Measurements from ENCODE around the gene ENOX1.
"Not testable (repeated sequence)": the region's sequence is repeated elsewhere in the genome, so short reads cannot be mapped to it uniquely, and the experiment has no call there.

The ENOX1 gene

DNA sequence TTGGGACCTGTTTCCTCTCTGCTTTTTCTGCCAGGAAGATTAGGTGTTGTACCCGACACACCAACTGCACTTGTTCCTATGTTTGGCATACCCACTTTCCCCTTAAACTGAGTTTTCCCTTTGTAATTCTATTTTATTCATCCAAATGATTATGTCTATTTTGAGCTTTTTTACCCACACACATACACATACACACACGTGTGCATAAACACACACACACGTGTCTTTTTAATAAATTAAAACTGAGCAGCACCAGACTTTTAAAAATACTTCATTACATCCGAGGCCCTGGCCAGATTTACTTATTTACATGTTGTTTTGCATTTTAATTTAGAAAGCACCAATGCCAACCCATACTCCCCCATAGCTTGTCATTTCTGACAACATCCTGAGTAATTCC lies 413.4 kb downstream of the ENOX1 start:
- DNase-seq: no peak

DNA sequence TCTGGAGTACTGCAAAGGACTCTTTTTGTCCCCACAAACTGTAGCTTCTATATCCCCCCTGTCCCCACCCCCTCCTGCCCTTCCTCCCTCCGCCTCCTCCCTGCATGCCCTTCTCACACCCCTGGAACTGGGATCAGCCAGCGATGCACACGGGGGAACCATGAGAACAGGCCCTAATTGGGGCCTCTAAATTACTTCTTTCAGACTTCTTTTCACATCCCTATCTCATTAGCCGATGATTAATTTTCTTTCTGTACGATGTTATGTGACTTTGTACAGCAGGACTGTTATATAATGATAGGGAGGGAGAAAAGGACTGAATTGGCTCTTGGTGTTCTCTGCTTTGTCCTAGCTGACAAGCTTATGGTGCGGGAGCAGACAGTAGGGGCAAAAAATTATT lies 415.9 kb downstream of the ENOX1 start:
- DNase-seq: no peak

DNA sequence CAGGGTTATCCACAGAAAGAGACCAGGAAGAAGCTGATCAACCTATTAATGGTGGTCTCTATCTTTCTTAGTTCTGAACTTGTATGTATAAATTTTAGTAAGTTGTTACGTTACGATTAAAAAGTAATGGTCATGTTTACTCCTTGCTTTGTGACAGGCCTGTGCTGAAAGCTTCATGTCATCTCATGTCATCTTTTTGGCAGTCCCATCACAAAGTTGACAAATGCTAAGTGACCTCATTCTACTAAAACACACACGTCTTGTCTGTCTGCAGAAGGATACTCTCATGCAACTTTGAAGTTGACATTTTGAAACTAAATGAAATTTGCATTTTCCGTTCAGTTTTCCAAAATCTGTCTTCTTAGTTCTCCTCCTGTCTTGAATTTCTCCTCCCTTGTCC lies 417.5 kb downstream of the ENOX1 start:
- no peak for DNase-seq

DNA sequence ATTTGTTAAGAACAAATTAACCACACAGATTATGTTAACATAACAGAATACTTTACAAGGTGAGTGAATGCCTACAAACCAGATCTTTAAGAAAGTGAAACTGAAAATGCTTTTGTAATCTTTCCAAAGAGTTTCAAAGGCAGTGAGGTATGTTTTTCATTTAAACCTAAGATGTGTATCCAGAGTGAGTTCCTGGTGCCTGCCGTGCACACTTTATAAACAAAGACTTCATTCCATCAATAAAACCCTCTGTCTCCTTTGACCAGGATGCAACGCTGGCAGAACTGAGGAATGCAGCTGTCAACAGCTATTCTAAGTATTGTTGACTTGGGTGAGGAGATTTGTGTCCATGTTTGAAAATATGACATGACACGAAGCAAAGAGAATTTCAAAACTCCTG lies 418.8 kb downstream of the ENOX1 start:
- DNase-seq: no peak

DNA sequence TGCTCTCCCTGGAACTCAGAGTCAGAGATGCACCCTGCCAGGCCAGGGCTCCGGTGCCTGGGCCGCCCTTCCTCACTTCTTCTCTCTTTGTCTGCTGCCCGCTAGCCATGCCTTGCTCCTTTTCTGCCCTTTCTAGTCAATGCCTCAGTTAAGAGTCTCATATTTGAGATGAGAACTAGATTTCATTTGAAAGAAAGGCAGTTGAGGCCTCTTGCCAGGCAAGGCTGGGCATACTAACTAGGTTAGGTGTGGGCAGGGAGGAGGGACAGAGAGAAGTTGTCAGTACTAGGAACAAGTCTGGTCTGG lies 421.8 kb downstream of the ENOX1 start:
- no peak for DNase-seq

DNA sequence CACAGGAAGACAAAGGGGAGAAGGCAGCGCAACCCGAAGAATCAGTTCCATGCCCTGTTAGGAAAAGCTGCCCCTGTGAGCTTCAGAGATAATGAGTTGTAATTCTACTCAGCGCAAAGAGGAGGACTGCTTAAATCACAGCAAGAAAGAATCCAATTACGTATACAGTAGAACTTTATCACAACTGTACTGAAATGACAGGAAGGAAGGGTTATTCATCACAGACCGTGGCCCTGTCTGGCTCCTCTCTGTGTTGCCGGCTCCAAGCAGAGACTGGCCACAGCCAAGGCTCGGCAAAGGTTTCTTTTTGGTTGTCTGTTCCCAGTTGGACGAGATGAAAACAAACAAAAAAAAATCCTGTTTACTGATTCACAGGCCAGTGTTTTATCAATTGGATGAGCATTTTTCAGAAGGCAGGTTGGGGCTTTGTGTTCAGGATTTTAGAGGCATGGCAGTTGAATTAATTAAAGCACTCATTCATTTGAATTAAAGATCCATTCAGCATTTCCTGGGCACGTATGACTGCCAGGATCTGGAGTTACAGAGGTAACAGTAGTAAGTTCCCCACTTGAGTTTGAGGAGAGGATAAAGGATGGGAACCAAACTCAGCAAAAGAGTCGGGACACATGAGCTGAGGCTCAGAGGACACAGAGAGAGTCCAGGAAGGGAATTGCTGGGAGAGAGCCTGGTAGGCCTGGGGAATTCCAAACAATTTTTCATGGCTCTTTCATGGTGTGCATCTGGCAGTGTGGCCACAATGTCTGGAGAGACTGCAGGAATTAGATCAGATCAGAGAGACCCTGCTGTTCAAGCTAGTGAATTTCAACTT lies 422.3 kb downstream of the ENOX1 start:
- DNase-seq: peak in 1 of 2 experiments; percentile 10

DNA sequence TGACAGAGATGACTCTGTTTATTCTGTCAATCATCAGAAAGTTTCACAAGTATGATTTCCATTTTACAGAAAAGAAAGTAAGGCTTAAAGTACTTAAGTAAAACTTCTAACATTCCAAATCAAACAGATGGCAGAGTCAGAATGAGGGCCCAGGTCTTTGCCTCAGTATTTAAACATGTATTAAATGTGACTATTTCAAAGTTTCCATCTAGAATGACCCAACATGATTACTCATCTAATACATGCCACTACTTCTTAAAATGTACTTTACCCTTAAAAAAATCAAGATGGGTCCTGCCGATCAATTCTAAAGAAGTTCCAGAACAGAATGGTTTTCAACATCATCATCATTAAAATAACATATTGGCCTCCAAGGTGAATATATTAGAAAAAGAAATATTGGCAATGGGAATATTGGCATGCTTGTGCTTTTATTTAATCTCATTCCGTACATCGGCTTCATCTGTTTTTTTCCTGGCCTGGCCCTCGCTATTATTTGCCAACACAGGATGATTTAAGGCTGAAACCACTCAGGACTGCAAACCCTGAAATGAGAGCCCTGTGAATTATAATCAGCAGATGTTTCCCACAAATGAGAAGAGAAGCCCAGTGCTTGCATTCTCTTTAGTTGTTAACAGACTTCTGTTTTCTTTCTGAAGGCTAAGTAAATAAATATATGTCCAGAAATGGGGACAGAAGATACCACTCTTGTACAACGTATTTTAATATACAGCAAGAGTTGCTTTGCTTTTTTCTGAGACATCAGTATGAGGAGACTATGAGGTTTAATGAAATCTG lies 423.4 kb downstream of the ENOX1 start:
- DNase-seq: peak; percentile 17 to 23

DNA sequence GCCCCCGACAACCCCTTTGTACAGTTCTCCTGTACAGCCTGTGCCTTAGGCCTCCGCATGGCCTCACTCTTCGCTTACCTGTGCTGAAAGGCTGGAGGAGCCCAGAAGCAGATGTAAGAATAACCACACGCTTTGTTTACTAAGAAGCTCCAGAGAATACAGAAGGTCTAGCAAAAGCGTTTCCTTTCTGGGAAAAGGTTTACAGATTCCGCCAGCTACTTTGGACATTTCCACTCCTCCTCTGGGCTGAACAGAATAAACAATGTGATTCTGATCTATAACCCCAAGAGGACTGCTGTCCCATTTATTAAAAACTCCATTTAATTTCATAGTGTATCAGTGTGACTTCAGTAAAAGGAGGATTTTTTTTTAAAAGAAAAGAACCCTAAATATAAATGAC lies 424.2 kb downstream of the ENOX1 start:
- peak in 1 of 2 experiments; percentile 3 for DNase-seq

DNA sequence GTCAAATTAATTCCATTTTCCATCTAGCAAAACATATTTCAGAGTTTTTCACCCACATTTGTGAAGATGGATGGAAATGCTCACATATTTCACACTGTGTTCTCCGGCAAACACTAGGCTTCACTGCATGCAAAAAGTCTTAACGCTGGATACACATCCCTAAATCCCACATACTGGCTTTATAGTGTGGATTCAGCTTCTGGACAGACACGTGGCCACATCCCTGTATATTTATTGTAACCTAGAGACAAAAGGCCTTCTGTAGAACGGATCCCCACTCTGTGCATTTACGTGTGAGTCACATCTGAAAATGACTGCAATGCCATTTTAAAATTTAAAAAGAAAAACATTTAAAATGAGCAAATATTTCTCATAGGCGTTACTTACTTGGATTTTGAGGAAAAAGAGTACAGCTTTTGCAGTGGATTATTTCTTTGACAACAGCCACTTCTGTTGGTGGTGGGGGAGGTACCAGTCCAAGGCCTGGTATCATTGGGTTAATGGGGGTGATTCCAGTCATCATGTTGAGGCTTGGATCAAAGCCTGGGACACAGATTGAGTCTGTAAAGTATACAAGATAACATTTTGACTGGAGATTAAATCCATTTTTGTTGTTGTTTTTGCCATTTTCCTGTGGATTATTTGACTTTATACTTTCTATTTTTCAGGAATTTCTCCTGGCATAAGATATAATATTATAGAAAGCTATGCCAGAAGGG lies 425.7 kb downstream of the ENOX1 start:
- no peak for DNase-seq

DNA sequence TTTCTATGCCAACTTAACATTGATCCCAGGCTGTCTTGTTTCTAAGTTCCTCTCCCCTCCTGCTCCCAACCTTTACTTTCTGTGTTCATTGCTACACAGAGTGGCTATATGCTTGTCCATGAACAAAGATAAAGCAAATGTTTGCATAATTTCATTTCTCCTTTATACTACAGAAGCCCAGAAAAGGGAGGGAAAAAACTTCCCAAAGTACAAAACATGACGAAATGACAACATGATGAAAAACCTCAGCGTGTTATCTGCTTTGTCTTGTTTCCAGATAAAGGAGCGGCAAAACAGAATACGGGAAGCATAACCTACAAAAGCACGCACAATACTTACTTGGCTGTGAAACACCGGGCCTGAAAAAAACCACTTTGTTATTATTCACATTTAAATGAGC lies 426.6 kb downstream of the ENOX1 start:
- no peak for DNase-seq

DNA sequence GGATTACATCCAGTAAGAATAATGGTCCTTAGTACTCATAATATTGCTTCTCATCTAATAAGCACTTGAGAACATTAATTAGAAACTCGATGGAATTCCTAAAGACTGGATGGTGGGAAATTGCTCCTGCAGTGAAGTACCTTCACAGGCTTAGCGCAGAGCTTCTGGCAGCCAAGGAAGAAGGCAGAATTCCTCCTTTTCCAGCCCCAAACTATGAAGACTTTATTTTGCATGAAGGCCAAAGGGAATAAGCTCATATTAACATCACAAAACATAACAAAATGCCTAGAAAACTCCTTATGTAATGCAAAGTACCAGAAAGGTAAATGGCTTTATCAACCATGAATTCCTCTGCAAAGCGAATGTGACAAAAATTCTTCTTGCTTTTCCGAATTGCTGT lies 427.2 kb downstream of the ENOX1 start:
- DNase-seq: no peak

DNA sequence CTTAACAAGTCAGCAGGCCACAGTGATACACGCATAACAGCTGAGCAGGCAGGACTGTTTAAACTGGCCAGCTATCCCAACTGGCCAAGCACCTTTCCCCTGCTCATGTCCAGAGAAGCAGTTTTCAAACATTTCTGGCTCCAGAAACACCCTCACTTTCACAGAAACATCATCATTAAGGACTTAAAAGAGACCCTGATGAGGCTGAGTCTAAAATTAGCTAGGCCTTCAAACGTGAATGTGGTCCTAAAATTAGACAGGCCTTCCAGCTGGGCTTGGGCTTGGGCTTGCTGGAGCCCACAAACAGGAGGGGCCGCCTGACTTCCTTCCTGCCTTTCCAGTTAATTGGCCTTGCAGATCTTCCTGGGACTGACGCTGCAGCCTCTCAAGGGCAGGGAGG lies 429.2 kb downstream of the ENOX1 start:
- DNase-seq: no peak

DNA sequence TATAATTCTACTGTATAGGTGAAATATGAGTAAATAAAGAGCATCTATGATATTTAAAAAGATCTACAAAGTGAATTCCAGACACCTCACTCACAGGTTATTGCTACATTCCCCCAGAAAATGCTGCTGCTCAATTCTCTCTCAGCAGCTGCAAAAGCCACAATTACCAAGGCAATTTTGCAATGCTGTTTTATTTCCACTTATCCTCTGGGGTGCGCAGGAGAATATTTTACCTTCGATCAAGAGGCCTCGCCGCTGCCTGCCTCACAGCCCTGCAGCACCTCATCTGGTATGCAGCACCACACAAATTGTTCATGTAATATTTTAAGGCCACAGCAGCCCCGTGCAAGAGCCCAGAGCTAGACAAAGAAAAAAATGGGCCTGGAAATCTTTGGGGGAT lies 430.2 kb downstream of the ENOX1 start:
- no peak for DNase-seq

DNA sequence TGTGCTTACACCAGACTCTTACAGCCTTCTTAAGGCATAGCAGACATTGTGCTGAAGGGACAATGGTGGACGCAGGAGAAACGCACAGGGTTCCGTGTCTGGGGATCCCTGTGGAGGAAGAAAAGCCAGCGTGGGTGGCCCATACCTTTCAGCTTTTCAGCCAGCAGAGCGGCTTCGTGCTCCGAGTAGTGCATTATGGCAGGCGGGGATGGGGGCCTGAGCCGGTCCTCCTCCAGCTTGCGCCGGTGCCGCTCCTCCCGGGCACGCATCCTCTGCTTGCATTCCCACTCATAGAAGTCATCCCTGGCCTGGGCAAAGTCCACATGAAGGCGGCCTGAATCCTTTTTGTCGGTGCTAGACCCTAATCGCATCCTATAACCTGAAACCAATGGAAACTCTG lies 431.0 kb downstream of the ENOX1 start:
- no peak for DNase-seq

DNA sequence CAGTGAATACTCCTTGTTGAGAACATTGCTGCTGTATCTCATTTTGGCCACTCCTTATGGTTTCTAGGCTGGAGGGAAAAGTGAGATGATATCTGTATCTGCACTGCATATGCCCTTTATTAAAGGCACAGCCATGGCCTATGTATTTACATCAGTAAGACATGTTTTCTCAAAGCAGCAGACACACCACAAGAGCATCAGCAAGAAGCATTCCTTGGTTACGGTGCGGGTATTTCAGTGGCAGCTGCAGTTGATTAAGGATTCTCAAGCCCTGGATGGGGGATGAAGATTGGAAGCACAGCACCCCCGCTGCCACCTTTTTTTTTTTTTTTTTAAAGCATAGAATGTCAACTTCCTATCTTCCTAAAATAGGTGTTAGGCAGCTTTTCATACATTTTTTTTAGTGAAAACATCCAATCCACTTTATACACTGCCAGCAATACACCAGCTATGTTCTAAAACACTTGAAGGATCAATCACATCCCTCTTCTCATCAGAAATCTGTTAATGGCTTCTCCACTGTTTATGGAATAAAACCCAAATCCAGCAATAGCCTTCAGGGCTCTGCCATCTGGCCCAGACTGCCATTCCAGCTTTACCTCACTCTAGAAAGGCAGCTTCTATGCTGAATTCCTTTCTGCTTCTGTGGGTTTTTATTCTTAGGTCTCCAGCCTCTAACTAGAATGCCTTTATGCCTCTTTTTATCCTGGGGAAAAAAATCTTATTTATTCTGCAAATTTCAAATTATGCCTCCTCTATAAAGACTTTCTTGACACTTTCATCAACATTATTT lies 432.4 kb downstream of the ENOX1 start:
- DNase-seq: no peak

DNA sequence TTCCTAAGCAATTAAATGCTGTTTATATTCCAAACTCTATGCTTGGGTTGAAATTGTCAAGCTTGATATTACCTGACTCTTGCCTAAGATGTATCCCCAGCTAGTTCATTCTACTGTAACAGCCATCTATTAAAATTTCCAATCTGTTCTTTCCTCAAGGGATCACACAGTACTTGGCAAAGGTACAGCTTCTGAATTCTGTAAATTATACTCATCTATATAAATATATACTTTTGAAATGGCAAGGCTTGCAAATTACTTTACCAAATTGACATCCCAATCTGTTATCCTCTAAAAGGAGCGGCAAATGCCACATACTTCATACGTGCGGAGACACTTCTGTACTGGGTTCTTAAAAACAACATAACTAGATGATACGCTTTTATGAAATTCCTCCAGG lies 433.1 kb downstream of the ENOX1 start:
- no peak for DNase-seq

DNA sequence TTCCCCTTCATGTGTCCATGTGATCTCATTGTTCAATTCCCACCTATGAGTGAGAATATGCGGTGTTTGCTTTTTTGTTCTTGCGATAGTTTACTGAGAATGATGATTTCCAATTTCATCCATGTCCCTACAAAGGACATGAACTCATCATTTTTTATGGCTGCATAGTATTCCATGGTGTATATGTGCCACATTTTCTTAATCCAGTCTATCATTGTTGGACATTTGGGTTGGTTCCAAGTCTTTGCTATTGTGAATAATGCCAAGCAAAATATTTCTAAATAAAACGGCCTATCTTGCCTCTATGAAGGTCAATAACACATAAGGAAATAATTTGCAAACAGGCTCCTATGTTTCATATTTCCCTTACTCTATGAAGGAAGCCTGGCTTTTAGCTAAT lies 435.2 kb downstream of the ENOX1 start:
- DNase-seq: not testable (repeated sequence)

DNA sequence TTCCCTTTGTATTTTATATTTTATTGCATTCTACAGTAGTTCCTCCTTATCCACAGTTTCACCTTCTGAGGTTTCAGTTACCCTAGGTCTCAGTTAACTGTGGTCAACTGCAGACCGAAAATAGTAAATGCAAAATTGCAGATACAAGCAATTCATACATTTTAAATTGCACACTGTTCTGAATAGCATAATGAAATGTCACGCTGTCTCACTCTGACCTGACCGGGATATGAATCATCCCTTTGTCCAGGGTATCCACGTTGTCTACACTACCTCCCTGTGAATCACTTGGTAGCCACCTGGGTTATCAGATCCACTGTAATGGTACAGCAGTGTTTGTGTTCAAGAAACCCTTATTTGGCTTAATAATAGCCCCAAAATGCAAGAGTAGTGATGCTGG lies 438.4 kb downstream of the ENOX1 start:
- no peak for DNase-seq

DNA sequence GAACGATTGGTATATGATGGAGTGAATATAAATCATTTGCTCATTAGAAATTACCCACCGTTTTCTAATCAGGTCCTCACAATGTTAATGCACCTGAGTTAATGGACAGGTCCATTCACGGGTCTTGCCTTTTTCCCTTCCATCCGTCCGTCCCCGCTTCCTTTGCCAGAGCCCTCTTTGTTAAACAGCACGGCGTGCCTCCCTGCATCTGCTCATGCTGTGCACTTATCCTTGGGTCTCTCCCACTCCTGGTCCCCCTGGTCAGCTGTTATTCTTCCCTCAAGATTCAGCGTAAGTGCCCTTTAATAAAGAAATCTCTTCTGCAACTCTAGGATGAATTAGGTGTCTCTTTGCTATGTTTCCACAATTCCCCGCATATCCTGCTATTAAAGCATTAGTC lies 438.9 kb downstream of the ENOX1 start:
- DNase-seq: no peak

DNA sequence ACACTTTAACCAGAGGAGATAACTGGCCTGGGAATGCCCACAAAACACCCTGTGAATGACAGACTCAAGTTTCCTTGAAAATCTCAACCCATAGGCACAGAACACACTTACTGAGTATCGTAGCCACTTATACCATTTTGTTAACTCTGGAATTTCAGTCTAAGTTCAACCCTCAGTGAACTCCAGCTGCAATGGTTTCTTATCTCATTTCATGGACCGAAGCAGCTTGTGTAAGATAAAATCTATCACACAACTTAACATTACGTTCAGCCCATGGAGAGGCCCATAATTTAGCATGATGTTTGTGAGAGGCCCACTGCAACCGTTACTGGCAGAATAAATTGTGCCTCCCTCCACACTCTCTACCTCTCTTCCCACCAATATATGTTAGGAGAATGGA lies 440.3 kb downstream of the ENOX1 start:
- DNase-seq: no peak

DNA sequence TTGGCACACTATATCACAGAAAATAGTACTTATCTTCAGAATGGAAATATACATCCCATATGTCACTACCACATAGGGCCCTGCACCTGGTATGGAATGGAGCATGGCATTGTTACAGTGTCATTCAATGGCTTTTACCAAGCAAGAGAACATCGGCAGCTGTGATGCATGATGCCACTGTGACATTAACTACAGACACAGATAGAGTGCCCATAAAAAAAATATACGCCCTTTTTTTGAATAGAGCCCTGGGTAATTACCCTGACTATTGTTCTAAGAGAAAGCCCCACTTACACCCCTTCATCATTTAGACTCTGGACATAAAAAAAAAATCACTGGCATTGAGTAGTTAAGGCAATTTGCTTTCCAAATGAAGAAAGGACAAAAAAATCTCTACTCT lies 443.1 kb downstream of the ENOX1 start:
- DNase-seq: no peak

DNA sequence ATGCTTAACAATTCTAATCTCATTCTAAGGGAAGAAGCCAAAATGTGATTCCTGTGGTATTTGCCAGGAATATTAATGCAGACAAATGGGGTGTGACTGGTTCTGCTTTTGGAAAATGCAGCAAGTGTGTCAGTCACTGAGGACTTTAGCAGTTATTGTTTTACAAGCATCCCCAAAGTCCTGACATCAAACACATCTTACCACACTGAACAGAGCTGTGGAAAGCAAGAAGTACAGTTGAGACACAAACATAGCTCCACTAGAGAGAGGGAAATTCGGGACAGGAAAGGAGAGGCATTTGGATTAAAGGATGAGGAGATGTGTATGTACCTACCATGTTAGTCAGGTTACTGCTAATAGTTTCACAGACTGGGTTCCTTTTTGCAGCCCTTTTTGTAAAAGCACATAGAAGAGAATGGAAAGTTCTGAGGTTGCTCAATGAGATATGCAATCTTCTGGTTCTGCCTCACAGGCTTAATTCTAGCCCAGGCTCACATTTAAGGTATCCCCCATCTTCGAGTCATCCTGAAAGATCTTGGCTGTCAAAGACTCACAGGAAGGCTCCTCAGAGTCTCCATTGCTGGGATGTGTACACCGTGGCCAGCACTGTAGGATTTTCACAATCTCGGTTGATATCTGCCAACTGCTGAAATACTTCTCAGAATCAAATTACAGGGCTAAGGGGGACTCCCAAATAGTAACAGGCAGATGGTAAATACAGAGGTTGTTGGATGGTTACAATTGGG lies 446.8 kb downstream of the ENOX1 start:
- no peak for DNase-seq
